Colonic mucosa (tissue), 4 donors: ENCODE results near the gene ITK. TPM values are rescaled to one million over a fixed set of nuclear protein-coding genes. Genes with fewer than 3 reads are reported as not detected.

ENCODE experiments used
- DNase-seq: peaks from one replicate; pipeline ENCODE4 v3.0.0-alpha.2; 2020
- H3K27ac ChIP-seq: fragments of 200-600 bp; one replicate; pipeline ENCODE4 v1.8.0; 2021
- H3K27me3 ChIP-seq: fragments of 200-600 bp; one replicate; pipeline ENCODE4 v1.8.0; 2021
- H3K36me3 ChIP-seq: fragments of 200-600 bp; one replicate; pipeline ENCODE4 v1.8.0; 2021
- H3K4me1 ChIP-seq: fragments of 200-600 bp; one replicate; pipeline ENCODE4 v1.8.0; 2021; ENCODE audit warnings: mild to moderate bottlenecking
- H3K4me3 ChIP-seq: fragments of 200-600 bp; one replicate; pipeline ENCODE4 v1.8.0; 2021
- H3K9ac ChIP-seq, 2 donors: one replicate each; pipeline ENCODE4 v1.7.0; 2013; ENCODE audit warnings: control low read depth in 2 of 2, low read depth in 2 of 2, low read length in 2 of 2
- H3K9me3 ChIP-seq: fragments of 200-600 bp; one replicate; pipeline ENCODE4 v1.8.0; 2021
- intact Hi-C: fragments of 100-400 bp; cut with DNase I; formaldehyde crosslinking; loops from one replicate; pipeline ENCODE4 v1.14.1; 2022
- total RNA-seq, 2 donors: library from RNA; stranded (reverse); fragmentation: NEBNext Ultra II Directional in 1 of 2; extraction: Animal tissue kit (Norgen Biotek cat#: 25700) in 1 of 2; gene quantifications; one replicate each; pipeline ENCODE4 v1.2.1, GENCODE V29; 2021
- TF ChIP-seq, protein P1 (sequence below): fragments of 200-600 bp; IDR thresholded peaks from one replicate; pipeline ENCODE4 v1.8.0; 2022; ENCODE audit warnings: antibody characterized with exemption, mild to moderate bottlenecking
- donor health status: healthy.
- donor health status: DM: no; HTN: no; CAD: no.
- donor health status: DM: no; HTN: no; CAD: no.

Gene ITK
- total RNA-seq, 2 donors from 2014 or later = 1.4 to 2.5 TPM

DNA sequence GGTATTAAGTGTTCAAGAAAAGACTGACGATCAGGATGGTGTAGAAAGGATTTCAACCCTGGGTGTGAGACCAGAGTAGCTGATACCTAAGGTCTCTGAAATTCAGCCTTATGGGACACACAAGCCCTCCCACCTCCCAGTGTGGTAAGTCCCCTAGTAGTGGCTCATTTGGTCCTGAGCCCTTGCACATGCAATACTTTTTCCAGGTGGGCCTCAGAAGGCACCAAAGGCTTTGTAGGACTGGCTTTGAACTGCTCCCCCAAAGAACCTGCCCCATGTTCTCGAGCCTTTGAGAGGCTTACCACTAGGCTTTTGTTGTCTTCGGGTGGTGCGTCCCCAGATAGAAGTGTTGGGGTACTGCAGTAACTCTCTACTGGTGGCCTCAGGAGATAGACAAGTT, 15.4 kb upstream of the ITK start:
- Histone ChIP-seq H3K9ac (no peak overlapping the region), H3K36me3 (no peaks in the 10 kb centered on the region), H3K4me3 (no peak overlapping the region), H3K27ac (no peak overlapping the region), H3K27me3 (no peaks in the 10 kb centered on the region), H3K9me3 (no peaks in the 10 kb centered on the region), H3K4me1 (no peaks in the 10 kb centered on the region)
- intact Hi-C loops = no loop called here
- TF ChIP-seq, protein P1, sequence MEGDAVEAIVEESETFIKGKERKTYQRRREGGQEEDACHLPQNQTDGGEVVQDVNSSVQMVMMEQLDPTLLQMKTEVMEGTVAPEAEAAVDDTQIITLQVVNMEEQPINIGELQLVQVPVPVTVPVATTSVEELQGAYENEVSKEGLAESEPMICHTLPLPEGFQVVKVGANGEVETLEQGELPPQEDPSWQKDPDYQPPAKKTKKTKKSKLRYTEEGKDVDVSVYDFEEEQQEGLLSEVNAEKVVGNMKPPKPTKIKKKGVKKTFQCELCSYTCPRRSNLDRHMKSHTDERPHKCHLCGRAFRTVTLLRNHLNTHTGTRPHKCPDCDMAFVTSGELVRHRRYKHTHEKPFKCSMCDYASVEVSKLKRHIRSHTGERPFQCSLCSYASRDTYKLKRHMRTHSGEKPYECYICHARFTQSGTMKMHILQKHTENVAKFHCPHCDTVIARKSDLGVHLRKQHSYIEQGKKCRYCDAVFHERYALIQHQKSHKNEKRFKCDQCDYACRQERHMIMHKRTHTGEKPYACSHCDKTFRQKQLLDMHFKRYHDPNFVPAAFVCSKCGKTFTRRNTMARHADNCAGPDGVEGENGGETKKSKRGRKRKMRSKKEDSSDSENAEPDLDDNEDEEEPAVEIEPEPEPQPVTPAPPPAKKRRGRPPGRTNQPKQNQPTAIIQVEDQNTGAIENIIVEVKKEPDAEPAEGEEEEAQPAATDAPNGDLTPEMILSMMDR = no peak
- DNase-seq = no peak

DNA sequence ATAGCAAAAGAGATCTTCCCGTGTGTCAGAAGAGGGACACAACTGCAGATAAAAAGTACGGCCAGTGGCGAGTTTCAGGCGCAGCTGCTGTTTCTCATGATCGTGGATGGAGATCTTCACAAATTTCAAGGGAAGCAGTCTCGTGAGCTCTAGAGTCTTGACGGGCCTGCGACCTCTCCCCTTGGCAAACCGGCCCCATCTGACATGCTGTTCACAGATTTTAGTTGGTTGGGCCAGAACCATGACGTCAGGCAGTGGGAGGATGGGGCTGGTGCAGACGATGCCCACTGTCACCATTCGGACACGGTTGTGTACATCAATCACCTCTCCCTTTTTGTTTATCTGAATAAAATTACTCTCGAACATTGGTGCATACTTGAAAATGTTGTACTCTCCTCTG, 15.0 kb upstream of the ITK start:
- intact Hi-C loops = no loop called here
- Histone ChIP-seq H3K4me3 (no peak overlapping the region), H3K9me3 (no peaks in the 10 kb centered on the region), H3K4me1 (no peaks in the 10 kb centered on the region), H3K36me3 (no peaks in the 10 kb centered on the region), H3K9ac (no peak overlapping the region), H3K27me3 (no peaks in the 10 kb centered on the region), H3K27ac (no peak overlapping the region)
- TF ChIP-seq, protein P1 = no peak
- DNase-seq = no peak

DNA sequence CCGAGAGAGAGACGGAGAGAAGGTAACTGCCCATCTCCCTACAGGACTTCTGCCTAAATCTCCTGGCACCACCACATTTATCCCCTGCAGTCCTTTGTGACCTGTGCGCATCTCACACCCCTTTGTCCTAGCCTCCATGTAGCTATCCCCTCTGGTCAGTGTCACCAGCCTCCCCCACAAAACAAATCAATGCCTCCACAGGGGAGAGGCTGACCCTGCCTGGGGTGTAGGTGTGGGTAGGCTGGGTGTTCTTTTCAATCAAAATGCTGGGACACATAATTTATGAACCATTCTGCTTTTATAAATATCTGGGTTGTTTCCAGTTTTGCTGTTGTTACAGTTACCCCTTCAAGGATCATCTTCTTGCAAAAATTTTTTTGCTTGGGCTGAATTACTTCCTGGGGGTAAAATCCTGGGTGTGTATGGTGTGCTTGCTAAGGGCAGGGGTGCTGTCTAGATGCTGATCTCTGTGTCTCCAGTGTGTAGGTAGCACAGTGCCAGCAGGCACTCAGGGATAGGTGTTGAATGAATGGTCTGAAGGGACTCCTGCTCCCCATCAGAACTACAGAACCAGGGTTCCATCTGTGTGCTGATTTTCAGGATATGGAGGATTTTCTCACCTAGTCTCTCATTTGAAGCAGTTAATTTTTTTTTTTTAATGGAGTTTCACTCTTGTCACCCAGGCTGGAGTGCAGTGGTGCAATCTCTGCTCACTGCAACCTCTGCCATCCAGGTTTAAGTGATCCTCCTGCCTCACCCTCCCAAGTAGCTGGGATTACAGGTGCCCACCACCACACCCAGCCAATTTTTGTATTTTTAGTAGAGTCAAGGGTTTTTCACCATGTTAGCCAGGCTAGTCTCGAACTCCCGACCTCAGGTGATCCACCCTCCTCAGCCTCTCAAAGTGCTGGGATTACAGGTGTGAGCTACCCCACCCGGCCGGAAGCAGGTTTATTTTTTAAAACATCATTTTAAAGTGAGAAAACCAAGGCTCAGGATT, 14.1 kb upstream of the ITK start, which contains the start of gene GARIN3:
GARIN3 (minus strand) TSS at position 51 of the 1,000 bp plus-strand sequence. CDS start 96 bp downstream, outside the sequence.
- Histone ChIP-seq H3K4me3 (no peak within 1 kb of the TSS), H3K36me3 (no peaks in the 10 kb centered on the region), H3K27me3 (no peaks in the 10 kb centered on the region), H3K4me1 (no peaks in the 10 kb centered on the region), H3K9me3 (no peaks in the 10 kb centered on the region), H3K9ac (no peak within 1 kb of the TSS), H3K27ac (no peak within 1 kb of the TSS)
- intact Hi-C loops = no loop called here
- no peak for DNase-seq
- TF ChIP-seq, protein P1 = no peak

DNA sequence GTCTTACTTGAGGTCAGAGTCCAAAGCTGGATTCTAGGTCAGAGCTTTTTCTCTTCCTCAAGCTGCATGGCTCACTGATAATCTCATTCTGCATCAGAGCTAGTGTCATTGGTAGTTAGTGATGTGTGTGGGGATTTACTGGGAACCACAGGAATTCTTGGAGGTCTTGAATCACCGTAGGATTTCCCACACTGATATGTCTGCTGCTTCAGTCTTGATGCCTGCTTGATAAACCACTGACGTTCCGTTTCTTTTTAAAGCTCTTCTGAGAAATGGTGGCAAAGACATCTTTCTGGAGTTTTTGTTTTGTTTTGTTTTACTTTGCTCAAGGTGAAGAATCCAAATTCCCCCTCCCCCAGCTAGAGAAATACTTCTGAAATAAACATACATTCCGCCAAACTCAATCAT, 13.4 kb upstream of the ITK start:
- TF ChIP-seq, protein P1 = no peak
- no peak for DNase-seq
- Histone ChIP-seq H3K27ac (no peak overlapping the region), H3K27me3 (no peaks in the 10 kb centered on the region), H3K9ac (no peak overlapping the region), H3K9me3 (no peaks in the 10 kb centered on the region), H3K4me3 (no peak overlapping the region), H3K36me3 (no peaks in the 10 kb centered on the region), H3K4me1 (no peaks in the 10 kb centered on the region)
- intact Hi-C loops = no loop called here

DNA sequence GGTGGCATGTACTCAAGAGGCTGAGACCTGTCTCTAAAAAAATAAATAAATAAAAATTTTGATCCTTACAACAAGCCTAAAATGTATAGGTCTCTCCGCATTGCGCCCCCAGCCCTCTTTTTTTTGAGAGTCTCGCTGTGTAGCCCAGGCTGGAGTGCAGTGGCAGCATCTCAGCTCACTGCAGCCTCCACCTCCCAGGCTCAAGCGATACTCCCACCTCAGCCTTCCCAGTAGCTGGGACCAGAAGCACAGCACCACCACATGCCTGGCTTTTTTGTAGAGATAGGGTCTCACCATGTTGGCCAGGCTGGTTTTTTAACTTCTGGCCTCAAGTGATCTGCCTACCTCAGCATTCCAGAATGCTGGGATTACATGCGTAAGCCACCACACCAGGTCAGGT, 12.4 kb upstream of the ITK start:
- Histone ChIP-seq H3K27me3 (no peaks in the 10 kb centered on the region), H3K4me3 (no peak overlapping the region), H3K36me3 (no peaks in the 10 kb centered on the region), H3K9me3 (no peaks in the 10 kb centered on the region), H3K27ac (no peak overlapping the region), H3K9ac (no peak overlapping the region), H3K4me1 (no peaks in the 10 kb centered on the region)
- no peak for DNase-seq
- intact Hi-C loops = no loop called here
- TF ChIP-seq, protein P1 = no peak
